WTC11 (cell line): ENCODE results near the gene MEX3D. TPM values are rescaled to one million over a fixed set of nuclear protein-coding genes. Genes with fewer than 3 reads are reported as not detected.

Experiments used
- ATAC-seq: fragments of 200-7000 bp; cut with Tn5 transposase; 2 replicates; pipeline ENCODE4 v1.10.0; 2021; ENCODE audit warnings: mild to moderate bottlenecking, moderate library complexity
- CTCF ChIA-PET: fragments of 300-600 bp; sonication (Branson Sonifier 250); formaldehyde crosslinking; loops from one replicate; lab custom pipeline; 2021; ENCODE audit warnings: antibody characterized with exemption; lab: Charles Lee
- POLR2A ChIA-PET: fragments of 350-600 bp; sonication (Branson Sonifier 250); formaldehyde crosslinking; loops from one replicate; lab custom pipeline; 2021; ENCODE audit warnings: antibody characterized with exemption; lab: Charles Lee
- DNase-seq: peaks from one replicate; pipeline ENCODE4 v3.0.0; 2021; ENCODE audit warnings: low spot score
- H3K27ac Mint-ChIP-seq: 2 replicates; pipeline ENCODE4 v1.8.0; 2021; ENCODE audit warnings: mixed read lengths
- H3K27me3 Mint-ChIP-seq: 2 replicates; pipeline ENCODE4 v1.8.0; 2021; ENCODE audit warnings: low read depth, mild to moderate bottlenecking, moderate library complexity, mixed read lengths
- H3K36me3 Mint-ChIP-seq: 2 replicates; pipeline ENCODE4 v1.8.0; 2021; ENCODE audit warnings: mixed read lengths
- H3K4me1 Mint-ChIP-seq: 2 replicates; pipeline ENCODE4 v1.8.0; 2022; ENCODE audit warnings: mixed read lengths
- H3K4me3 Mint-ChIP-seq: 2 replicates; pipeline ENCODE4 v1.8.0; 2021; ENCODE audit warnings: mild to moderate bottlenecking, moderate library complexity, mixed read lengths
- H3K9me3 Mint-ChIP-seq: 2 replicates; pipeline ENCODE4 v1.8.0; 2021; ENCODE audit warnings: mixed read lengths
- CREM ChIP-seq: sonication (generic); formaldehyde crosslinking; IDR thresholded peaks from 2 replicates; pipeline ENCODE4 v1.8.1; 2022; ENCODE audit warnings: mild to moderate bottlenecking, missing genetic modification reagents, moderate library complexity
- FOXJ3 ChIP-seq: sonication (generic); formaldehyde crosslinking; IDR thresholded peaks from 2 replicates; pipeline ENCODE4 v1.9.0; 2021; ENCODE audit warnings: missing genetic modification reagents, mild to moderate bottlenecking, borderline replicate concordance
- FOXK1 ChIP-seq: sonication (generic); formaldehyde crosslinking; IDR thresholded peaks from 2 replicates; pipeline ENCODE4 v1.8.0; 2022; ENCODE audit warnings: mild to moderate bottlenecking, moderate library complexity, missing genetic modification reagents
- IRF2 ChIP-seq: sonication (generic); formaldehyde crosslinking; IDR thresholded peaks from 2 replicates; pipeline ENCODE4 v1.8.0; 2022; ENCODE audit warnings: low read depth, missing genetic modification reagents, borderline replicate concordance
- JAZF1 ChIP-seq: fragments of 250-450 bp; sonication (Bioruptor Pico); IDR thresholded peaks from 2 replicates; pipeline ENCODE4 v1.9.0; 2021; ENCODE audit warnings: moderate library complexity, mild to moderate bottlenecking, inconsistent platforms
- NR1H2 ChIP-seq: sonication (generic); formaldehyde crosslinking; IDR thresholded peaks from 2 replicates; pipeline ENCODE4 v1.9.0; 2021; ENCODE audit warnings: mild to moderate bottlenecking, moderate library complexity, missing genetic modification reagents
- RORB ChIP-seq: fragments of 250-450 bp; sonication (Bioruptor Pico); IDR thresholded peaks from 2 replicates; pipeline ENCODE4 v1.9.0; 2021; ENCODE audit warnings: mild to moderate bottlenecking
- SOX15 ChIP-seq: fragments of 250-450 bp; sonication (Bioruptor Pico); IDR thresholded peaks from 2 replicates; pipeline ENCODE4 v1.9.0; 2021; ENCODE audit warnings: mild to moderate bottlenecking
- ZBTB21 ChIP-seq: sonication (generic); formaldehyde crosslinking; IDR thresholded peaks from 2 replicates; pipeline ENCODE4 v1.8.1; 2023; ENCODE audit warnings: mild to moderate bottlenecking, missing genetic modification reagents, borderline replicate concordance
- total RNA-seq: library from RNA; stranded (reverse); gene quantifications from 3 replicates; pipeline ENCODE4 v1.2.3, GENCODE V29; 2021
- TF ChIP-seq, protein P1 (sequence below): sonication (generic); formaldehyde crosslinking; IDR thresholded peaks from 2 replicates; pipeline ENCODE4 v1.8.0; 2022; ENCODE audit warnings: mild to moderate bottlenecking, missing genetic modification reagents
- TF ChIP-seq, protein P2 (sequence below): fragments of 250-450 bp; sonication (Bioruptor Pico); IDR thresholded peaks from 2 replicates; pipeline ENCODE4 v1.8.0; 2021; ENCODE audit warnings: mild to moderate bottlenecking
- TF ChIP-seq, protein P3 (sequence below): fragments of 200-600 bp; IDR thresholded peaks from 2 replicates; pipeline ENCODE4 v1.8.0; 2022; ENCODE audit warnings: antibody characterized with exemption
- TF ChIP-seq, protein P4 (sequence below): sonication (generic); formaldehyde crosslinking; IDR thresholded peaks from 2 replicates; pipeline ENCODE4 v1.8.1; 2023; ENCODE audit warnings: mild to moderate bottlenecking, missing genetic modification reagents, borderline replicate concordance
- TF ChIP-seq, protein P5 (sequence below): sonication (generic); formaldehyde crosslinking; IDR thresholded peaks from 2 replicates; pipeline ENCODE4 v1.8.1; 2023; ENCODE audit warnings: mild to moderate bottlenecking, missing genetic modification reagents, moderate library complexity
- TF ChIP-seq, protein P6 (sequence below): sonication (generic); formaldehyde crosslinking; IDR thresholded peaks from 2 replicates; pipeline ENCODE4 v1.8.1; 2022; ENCODE audit warnings: low read depth, missing genetic modification reagents, borderline replicate concordance
- TF ChIP-seq, protein P7 (sequence below): fragments of 250-450 bp; sonication (Bioruptor Pico); IDR thresholded peaks from 2 replicates; pipeline ENCODE4 v1.9.0; 2021; ENCODE audit warnings: mild to moderate bottlenecking

The MEX3D gene
- total RNA-seq, 1 experiment from 2014 or later, result 69.5 TPM

DNA sequence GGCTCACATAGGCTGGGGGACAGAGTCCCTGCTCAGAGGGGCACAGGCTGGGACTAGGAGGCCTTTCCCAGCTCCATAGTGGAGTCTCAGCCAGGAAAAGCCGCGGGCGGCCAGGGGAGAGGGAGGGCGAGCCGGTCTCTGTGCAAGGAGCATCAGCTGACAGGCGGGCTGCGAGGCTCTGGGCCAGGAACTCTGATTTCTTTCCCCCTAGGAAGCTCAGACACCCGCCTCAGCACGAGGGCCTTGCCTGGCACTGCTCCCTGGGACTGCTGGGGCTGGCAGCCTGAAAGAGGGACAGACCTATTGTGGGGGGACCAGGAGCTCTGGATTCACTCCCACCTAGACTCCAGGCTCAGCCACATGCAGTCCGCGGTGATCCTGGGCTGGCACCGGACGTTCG is 46.5 kb downstream of the MEX3D start (continued):
- TF ChIP-seq RORB (CRISPR knock-in tag) (no peak), CREM (CRISPR knock-in tag) (no peak), SOX15 (CRISPR knock-in tag) (no peak), FOXK1 (CRISPR knock-in tag) (no peak), NR1H2 (CRISPR knock-in tag) (no peak), ZBTB21 (no peak)
- TF ChIP-seq, protein P1, sequence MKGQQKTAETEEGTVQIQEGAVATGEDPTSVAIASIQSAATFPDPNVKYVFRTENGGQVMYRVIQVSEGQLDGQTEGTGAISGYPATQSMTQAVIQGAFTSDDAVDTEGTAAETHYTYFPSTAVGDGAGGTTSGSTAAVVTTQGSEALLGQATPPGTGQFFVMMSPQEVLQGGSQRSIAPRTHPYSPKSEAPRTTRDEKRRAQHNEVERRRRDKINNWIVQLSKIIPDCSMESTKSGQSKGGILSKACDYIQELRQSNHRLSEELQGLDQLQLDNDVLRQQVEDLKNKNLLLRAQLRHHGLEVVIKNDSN, result no peak
- TF ChIP-seq, protein P2, sequence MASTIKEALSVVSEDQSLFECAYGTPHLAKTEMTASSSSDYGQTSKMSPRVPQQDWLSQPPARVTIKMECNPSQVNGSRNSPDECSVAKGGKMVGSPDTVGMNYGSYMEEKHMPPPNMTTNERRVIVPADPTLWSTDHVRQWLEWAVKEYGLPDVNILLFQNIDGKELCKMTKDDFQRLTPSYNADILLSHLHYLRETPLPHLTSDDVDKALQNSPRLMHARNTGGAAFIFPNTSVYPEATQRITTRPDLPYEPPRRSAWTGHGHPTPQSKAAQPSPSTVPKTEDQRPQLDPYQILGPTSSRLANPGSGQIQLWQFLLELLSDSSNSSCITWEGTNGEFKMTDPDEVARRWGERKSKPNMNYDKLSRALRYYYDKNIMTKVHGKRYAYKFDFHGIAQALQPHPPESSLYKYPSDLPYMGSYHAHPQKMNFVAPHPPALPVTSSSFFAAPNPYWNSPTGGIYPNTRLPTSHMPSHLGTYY, result no peak
- TF ChIP-seq, protein P3, sequence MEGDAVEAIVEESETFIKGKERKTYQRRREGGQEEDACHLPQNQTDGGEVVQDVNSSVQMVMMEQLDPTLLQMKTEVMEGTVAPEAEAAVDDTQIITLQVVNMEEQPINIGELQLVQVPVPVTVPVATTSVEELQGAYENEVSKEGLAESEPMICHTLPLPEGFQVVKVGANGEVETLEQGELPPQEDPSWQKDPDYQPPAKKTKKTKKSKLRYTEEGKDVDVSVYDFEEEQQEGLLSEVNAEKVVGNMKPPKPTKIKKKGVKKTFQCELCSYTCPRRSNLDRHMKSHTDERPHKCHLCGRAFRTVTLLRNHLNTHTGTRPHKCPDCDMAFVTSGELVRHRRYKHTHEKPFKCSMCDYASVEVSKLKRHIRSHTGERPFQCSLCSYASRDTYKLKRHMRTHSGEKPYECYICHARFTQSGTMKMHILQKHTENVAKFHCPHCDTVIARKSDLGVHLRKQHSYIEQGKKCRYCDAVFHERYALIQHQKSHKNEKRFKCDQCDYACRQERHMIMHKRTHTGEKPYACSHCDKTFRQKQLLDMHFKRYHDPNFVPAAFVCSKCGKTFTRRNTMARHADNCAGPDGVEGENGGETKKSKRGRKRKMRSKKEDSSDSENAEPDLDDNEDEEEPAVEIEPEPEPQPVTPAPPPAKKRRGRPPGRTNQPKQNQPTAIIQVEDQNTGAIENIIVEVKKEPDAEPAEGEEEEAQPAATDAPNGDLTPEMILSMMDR, result no peak
- TF ChIP-seq, protein P4, sequence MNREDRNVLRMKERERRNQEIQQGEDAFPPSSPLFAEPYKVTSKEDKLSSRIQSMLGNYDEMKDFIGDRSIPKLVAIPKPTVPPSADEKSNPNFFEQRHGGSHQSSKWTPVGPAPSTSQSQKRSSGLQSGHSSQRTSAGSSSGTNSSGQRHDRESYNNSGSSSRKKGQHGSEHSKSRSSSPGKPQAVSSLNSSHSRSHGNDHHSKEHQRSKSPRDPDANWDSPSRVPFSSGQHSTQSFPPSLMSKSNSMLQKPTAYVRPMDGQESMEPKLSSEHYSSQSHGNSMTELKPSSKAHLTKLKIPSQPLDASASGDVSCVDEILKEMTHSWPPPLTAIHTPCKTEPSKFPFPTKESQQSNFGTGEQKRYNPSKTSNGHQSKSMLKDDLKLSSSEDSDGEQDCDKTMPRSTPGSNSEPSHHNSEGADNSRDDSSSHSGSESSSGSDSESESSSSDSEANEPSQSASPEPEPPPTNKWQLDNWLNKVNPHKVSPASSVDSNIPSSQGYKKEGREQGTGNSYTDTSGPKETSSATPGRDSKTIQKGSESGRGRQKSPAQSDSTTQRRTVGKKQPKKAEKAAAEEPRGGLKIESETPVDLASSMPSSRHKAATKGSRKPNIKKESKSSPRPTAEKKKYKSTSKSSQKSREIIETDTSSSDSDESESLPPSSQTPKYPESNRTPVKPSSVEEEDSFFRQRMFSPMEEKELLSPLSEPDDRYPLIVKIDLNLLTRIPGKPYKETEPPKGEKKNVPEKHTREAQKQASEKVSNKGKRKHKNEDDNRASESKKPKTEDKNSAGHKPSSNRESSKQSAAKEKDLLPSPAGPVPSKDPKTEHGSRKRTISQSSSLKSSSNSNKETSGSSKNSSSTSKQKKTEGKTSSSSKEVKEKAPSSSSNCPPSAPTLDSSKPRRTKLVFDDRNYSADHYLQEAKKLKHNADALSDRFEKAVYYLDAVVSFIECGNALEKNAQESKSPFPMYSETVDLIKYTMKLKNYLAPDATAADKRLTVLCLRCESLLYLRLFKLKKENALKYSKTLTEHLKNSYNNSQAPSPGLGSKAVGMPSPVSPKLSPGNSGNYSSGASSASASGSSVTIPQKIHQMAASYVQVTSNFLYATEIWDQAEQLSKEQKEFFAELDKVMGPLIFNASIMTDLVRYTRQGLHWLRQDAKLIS (CRISPR knock-in tag), result no peak
- TF ChIP-seq, protein P5, sequence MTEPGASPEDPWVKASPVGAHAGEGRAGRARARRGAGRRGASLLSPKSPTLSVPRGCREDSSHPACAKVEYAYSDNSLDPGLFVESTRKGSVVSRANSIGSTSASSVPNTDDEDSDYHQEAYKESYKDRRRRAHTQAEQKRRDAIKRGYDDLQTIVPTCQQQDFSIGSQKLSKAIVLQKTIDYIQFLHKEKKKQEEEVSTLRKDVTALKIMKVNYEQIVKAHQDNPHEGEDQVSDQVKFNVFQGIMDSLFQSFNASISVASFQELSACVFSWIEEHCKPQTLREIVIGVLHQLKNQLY, result no peak

DNA sequence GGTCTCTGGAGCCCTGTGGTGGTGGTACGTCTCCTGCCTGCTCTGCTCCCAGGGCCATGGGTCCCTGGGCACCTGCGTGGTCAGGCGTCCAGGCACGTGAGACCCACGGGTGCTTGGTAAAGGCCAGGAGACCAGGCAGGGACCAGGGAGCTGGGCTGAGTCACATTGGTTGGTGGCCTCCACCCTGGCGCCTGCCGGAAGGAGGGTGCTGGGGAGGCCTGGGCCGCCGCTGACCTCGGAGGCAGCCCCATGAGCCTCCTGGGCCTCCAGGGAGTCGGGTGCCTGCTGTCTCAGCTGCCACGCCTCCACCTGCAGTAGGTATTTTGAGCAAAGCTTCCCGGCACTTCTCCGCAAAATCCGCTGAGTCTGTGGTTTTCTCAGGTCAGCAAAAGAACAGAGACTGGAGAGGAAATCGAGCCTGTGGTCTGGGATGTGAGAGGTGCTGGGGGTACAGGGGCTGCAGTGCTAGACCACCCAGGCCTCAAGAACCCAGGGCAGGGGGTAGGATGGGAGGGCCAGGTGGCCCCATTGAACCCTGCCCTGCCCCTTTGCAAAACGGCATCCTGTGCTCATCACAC is 47.8 kb downstream of the MEX3D start:
- peaks cover 41% of the 10 kb centered on the region for H3K27me3 Mint-ChIP-seq
- CTCF ChIA-PET, result no interaction called here
- TF ChIP-seq, protein P6, sequence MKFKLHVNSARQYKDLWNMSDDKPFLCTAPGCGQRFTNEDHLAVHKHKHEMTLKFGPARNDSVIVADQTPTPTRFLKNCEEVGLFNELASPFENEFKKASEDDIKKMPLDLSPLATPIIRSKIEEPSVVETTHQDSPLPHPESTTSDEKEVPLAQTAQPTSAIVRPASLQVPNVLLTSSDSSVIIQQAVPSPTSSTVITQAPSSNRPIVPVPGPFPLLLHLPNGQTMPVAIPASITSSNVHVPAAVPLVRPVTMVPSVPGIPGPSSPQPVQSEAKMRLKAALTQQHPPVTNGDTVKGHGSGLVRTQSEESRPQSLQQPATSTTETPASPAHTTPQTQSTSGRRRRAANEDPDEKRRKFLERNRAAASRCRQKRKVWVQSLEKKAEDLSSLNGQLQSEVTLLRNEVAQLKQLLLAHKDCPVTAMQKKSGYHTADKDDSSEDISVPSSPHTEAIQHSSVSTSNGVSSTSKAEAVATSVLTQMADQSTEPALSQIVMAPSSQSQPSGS, result no peak
- TF ChIP-seq, protein P7, sequence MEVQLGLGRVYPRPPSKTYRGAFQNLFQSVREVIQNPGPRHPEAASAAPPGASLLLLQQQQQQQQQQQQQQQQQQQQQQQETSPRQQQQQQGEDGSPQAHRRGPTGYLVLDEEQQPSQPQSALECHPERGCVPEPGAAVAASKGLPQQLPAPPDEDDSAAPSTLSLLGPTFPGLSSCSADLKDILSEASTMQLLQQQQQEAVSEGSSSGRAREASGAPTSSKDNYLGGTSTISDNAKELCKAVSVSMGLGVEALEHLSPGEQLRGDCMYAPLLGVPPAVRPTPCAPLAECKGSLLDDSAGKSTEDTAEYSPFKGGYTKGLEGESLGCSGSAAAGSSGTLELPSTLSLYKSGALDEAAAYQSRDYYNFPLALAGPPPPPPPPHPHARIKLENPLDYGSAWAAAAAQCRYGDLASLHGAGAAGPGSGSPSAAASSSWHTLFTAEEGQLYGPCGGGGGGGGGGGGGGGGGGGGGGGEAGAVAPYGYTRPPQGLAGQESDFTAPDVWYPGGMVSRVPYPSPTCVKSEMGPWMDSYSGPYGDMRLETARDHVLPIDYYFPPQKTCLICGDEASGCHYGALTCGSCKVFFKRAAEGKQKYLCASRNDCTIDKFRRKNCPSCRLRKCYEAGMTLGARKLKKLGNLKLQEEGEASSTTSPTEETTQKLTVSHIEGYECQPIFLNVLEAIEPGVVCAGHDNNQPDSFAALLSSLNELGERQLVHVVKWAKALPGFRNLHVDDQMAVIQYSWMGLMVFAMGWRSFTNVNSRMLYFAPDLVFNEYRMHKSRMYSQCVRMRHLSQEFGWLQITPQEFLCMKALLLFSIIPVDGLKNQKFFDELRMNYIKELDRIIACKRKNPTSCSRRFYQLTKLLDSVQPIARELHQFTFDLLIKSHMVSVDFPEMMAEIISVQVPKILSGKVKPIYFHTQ (CRISPR knock-in tag), result no peak
- TF ChIP-seq, protein P3, result no peak
- TF ChIP-seq FOXJ3 (no peak), JAZF1 (no peak), IRF2 (CRISPR knock-in tag) (no peak)

More for the DNA sequence above, 47.8 kb downstream of the MEX3D start:
- H3K9me3 Mint-ChIP-seq, result peaks cover 14% of the 10 kb centered on the region
- no peak for DNase-seq
- H3K36me3 Mint-ChIP-seq, result no peaks in the 10 kb centered on the region
- H3K27ac Mint-ChIP-seq, result no peak overlapping the region
- no peak overlapping the region for H3K4me3 Mint-ChIP-seq
- no peak for ATAC-seq
- peaks cover 5% of the 10 kb centered on the region for H3K4me1 Mint-ChIP-seq
- POLR2A ChIA-PET, result no interaction called here
